Ishikawa (cell line): ENCODE data around the gene ANKRD11.

Experiments
- RAD21 ChIP-seq: IDR thresholded peaks from 2 replicates; pipeline ENCODE4 v1.6.1; 2012; ENCODE audit warnings: low read depth
- REST ChIP-seq: IDR thresholded peaks from 2 replicates; pipeline ENCODE4 v1.6.1; 2012; ENCODE audit warnings: low read depth, mild to moderate bottlenecking

- no peak for TF ChIP-seq REST
- TF ChIP-seq RAD21, result no peak
Observed at GRCh38 chr16:89354325-89354724, 136.0 kb downstream of the ANKRD11 start.
